GM12878 (cell line): ENCODE data around the gene EPN3. TPM values are rescaled to one million over a fixed set of nuclear protein-coding genes. Genes with fewer than 3 reads are reported as not detected.

Experiments used
- CREM ChIP-seq: IDR thresholded peaks from 2 replicates; pipeline ENCODE4 v1.6.1; 2014; ENCODE audit warnings: antibody characterized with exemption, low read depth
- EED ChIP-seq: sonication (generic); IDR thresholded peaks from 2 replicates; pipeline ENCODE4 v1.6.1; 2016; ENCODE audit warnings: antibody characterized with exemption, low read depth
- IKZF2 ChIP-seq, 2 experiments: fragments of 450-650 bp; IDR thresholded peaks; 2 replicates each; pipeline ENCODE4 v1.6.1; 2017; ENCODE audit warnings: mild to moderate bottlenecking in 2 of 2, moderate library complexity in 2 of 2
- MTA2 ChIP-seq: fragments of 450-650 bp; IDR thresholded peaks from 2 replicates; pipeline ENCODE4 v1.6.1; 2016; ENCODE audit warnings: low read depth, mild to moderate bottlenecking, moderate library complexity
- MTA3 ChIP-seq: IDR thresholded peaks from 2 replicates; pipeline ENCODE4 v1.6.1; 2012; ENCODE audit warnings: low read length, inconsistent platforms, borderline replicate concordance
- MXI1 ChIP-seq: fragments of 150-350 bp; IDR thresholded peaks from 2 replicates; pipeline ENCODE4 v1.6.1; 2011; ENCODE audit warnings: low read depth, mild to moderate bottlenecking, inconsistent platforms, low read length, improper control_type of control experiment
- MYC ChIP-seq: IDR thresholded peaks from 2 replicates; pipeline ENCODE4 v1.6.1; 2011; ENCODE audit warnings: mild to moderate bottlenecking, low read length, moderate library complexity, inconsistent platforms; ENCODE audit not compliant: insufficient read depth, insufficient replicate concordance, insufficient read length, severe bottlenecking
- NFIC ChIP-seq: IDR thresholded peaks from 2 replicates; pipeline ENCODE4 v1.6.1; 2012; ENCODE audit warnings: low read depth, mild to moderate bottlenecking, inconsistent platforms, low read length, moderate library complexity
- NR2F1 ChIP-seq: fragments of 450-650 bp; conservative IDR thresholded peaks from 2 replicates; pipeline ENCODE4 v1.6.1; 2017; ENCODE audit warnings: mild to moderate bottlenecking
- POLR2A ChIP-seq: IDR thresholded peaks from 2 replicates; pipeline ENCODE4 v1.6.1; 2011; ENCODE audit warnings: low read depth, mild to moderate bottlenecking, low read length
- POU2F2 ChIP-seq: IDR thresholded peaks from 3 replicates; pipeline ENCODE4 v1.6.1; 2011; ENCODE audit warnings: low read depth, mild to moderate bottlenecking, low read length, borderline replicate concordance
- RAD51 ChIP-seq: fragments of 450-650 bp; IDR thresholded peaks from 2 replicates; pipeline ENCODE4 v1.6.1; 2016; ENCODE audit warnings: moderate library complexity, mild to moderate bottlenecking, inconsistent platforms
- RBBP5 ChIP-seq: fragments of 200-600 bp; sonication (generic); conservative IDR thresholded peaks from 2 replicates; pipeline ENCODE4 v1.6.1; 2016
- polyA plus RNA-seq, 11 experiments: library from polyadenylated mRNA; depleted of rRNA in 4 of 11; unstranded in 6 of 11; stranded (reverse) in 5 of 11; fragments of >200 nt; fragmentation: Nextera tagmentation in 4 of 11; fragmentation: Illumina TruSeq in 1 of 11; extraction: Ambion mirVana in 4 of 11; extraction: Trizol in 1 of 11; gene quantifications; 1 replicate in 1 of 11; 2 replicates in 10 of 11; pipeline versions ENCODE4 v1.2.1 to v1.2.3, GENCODE V29; 2011 to 2016; ENCODE audit warnings: inconsistent platforms in 2 of 11, missing spikeins in 2 of 11, low read depth in 1 of 11
- total RNA-seq, 4 experiments: library from RNA; depleted of rRNA in 3 of 4; stranded (reverse); fragments of >200 nt in 3 of 4; fragmentation: Illumina TruSeq in 1 of 4; extraction: Trizol in 1 of 4; gene quantifications; 2 replicates each; pipeline versions ENCODE4 v1.2.1 to v1.2.3, GENCODE V29; 2013 to 2021
- TF ChIP-seq, protein P1 (sequence below): fragments of 450-650 bp; IDR thresholded peaks from 2 replicates; pipeline ENCODE4 v1.6.1; 2016; ENCODE audit warnings: mild to moderate bottlenecking
- TF ChIP-seq, protein P2 (sequence below): fragments of 450-650 bp; IDR thresholded peaks from 2 replicates; pipeline ENCODE4 v1.6.1; 2017; ENCODE audit warnings: antibody characterized with exemption, mild to moderate bottlenecking, moderate library complexity
- TF ChIP-seq, protein P3 (sequence below): fragments of 150-350 bp; IDR thresholded peaks from 2 replicates; pipeline ENCODE4 v1.6.1; 2016; ENCODE audit warnings: low read depth, low read length

The EPN3 gene
- total and polyA plus RNA-seq, 10 of the 15 experiments (the other 5 are each of a cell fraction or from before 2014, with no cell fraction given), result 0.04 to 0.07 TPM; not detected in 8

DNA sequence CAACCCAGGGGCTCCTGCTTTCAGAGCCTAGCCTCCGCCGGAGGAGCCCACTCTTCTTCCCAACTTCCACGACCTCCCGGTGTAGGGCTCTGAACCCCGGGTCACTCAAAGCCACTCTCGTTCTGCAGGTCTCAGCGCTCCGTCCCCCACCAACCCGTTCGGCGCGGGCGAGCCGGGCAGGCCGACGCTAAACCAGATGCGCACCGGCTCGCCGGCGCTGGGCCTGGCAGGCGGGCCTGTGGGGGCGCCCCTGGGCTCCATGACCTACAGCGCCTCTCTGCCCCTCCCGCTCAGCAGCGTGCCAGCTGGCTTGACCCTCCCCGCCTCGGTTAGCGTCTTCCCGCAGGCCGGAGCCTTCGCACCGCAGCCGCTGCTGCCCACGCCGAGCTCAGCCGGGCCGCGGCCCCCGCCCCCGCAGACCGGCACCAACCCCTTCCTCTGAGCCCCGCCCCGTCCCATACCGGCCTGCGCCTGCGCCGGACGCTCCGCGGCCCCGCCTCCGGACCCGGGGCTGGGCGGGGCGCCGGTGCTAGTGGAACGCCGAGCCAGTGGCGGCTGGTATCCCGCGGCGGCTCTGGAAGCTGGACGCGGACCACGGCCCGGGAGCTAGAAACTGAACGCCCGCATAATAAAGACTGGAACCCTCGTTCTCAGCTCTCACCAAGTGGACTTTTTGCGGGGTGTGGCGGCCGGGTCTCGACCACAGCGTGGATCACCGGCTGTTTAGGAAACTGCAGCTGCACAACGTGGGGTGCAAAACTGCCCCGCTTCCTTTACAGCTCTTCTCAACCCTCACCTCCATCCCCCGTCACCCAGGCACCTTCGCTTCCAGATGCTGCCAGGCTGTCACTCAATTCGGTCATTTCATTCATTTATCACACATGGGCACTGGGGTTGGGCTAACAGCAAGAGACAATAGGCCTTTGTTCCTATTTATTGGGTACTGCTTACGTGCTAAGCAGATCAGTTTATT, 9.5 kb downstream of the EPN3 start (continued):
- TF ChIP-seq, protein P1, sequence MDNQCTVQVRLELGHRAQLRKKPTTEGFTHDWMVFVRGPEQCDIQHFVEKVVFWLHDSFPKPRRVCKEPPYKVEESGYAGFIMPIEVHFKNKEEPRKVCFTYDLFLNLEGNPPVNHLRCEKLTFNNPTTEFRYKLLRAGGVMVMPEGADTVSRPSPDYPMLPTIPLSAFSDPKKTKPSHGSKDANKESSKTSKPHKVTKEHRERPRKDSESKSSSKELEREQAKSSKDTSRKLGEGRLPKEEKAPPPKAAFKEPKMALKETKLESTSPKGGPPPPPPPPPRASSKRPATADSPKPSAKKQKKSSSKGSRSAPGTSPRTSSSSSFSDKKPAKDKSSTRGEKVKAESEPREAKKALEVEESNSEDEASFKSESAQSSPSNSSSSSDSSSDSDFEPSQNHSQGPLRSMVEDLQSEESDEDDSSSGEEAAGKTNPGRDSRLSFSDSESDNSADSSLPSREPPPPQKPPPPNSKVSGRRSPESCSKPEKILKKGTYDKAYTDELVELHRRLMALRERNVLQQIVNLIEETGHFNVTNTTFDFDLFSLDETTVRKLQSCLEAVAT, result no peak
- TF ChIP-seq POU2F2, result no peak
- TF ChIP-seq IKZF2 (IDR thresholded peaks at IDR 0.05), result peak in 1 of 2 experiments; percentile 18; a peak in 1 of 4 replicates
- peak; percentile 61 for TF ChIP-seq POLR2A
- TF ChIP-seq NR2F1, result peak; percentile 88
- TF ChIP-seq EED, result no peak
- no peak for TF ChIP-seq MYC
- TF ChIP-seq RAD51, result no peak
- no peak for TF ChIP-seq RBBP5
- TF ChIP-seq, protein P2, sequence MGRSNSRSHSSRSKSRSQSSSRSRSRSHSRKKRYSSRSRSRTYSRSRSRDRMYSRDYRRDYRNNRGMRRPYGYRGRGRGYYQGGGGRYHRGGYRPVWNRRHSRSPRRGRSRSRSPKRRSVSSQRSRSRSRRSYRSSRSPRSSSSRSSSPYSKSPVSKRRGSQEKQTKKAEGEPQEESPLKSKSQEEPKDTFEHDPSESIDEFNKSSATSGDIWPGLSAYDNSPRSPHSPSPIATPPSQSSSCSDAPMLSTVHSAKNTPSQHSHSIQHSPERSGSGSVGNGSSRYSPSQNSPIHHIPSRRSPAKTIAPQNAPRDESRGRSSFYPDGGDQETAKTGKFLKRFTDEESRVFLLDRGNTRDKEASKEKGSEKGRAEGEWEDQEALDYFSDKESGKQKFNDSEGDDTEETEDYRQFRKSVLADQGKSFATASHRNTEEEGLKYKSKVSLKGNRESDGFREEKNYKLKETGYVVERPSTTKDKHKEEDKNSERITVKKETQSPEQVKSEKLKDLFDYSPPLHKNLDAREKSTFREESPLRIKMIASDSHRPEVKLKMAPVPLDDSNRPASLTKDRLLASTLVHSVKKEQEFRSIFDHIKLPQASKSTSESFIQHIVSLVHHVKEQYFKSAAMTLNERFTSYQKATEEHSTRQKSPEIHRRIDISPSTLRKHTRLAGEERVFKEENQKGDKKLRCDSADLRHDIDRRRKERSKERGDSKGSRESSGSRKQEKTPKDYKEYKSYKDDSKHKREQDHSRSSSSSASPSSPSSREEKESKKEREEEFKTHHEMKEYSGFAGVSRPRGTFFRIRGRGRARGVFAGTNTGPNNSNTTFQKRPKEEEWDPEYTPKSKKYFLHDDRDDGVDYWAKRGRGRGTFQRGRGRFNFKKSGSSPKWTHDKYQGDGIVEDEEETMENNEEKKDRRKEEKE, result no peak
- TF ChIP-seq MTA2, result no peak
- TF ChIP-seq, protein P3, sequence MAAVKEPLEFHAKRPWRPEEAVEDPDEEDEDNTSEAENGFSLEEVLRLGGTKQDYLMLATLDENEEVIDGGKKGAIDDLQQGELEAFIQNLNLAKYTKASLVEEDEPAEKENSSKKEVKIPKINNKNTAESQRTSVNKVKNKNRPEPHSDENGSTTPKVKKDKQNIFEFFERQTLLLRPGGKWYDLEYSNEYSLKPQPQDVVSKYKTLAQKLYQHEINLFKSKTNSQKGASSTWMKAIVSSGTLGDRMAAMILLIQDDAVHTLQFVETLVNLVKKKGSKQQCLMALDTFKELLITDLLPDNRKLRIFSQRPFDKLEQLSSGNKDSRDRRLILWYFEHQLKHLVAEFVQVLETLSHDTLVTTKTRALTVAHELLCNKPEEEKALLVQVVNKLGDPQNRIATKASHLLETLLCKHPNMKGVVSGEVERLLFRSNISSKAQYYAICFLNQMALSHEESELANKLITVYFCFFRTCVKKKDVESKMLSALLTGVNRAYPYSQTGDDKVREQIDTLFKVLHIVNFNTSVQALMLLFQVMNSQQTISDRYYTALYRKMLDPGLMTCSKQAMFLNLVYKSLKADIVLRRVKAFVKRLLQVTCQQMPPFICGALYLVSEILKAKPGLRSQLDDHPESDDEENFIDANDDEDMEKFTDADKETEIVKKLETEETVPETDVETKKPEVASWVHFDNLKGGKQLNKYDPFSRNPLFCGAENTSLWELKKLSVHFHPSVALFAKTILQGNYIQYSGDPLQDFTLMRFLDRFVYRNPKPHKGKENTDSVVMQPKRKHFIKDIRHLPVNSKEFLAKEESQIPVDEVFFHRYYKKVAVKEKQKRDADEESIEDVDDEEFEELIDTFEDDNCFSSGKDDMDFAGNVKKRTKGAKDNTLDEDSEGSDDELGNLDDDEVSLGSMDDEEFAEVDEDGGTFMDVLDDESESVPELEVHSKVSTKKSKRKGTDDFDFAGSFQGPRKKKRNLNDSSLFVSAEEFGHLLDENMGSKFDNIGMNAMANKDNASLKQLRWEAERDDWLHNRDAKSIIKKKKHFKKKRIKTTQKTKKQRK, result no peak
- no peak for TF ChIP-seq MTA3
- TF ChIP-seq MXI1, result 0 out of 2 replicates have a peak, but pooled peaks have one; percentile 29
- no peak for TF ChIP-seq NFIC
- TF ChIP-seq CREM, result no peak
